GM23248 (cell line): Measurements from ENCODE around the gene SFXN2.

Experiments used
- EZH2 ChIP-seq: fragments of 200-600 bp; sonication (generic); IDR thresholded peaks from 2 replicates; pipeline ENCODE4 v1.6.1; 2018; ENCODE audit warnings: antibody characterized with exemption, mild to moderate bottlenecking; ENCODE audit not compliant: insufficient read depth, poor library complexity, severe bottlenecking
- EZH2phosphoT487 ChIP-seq: fragments of 200-600 bp; sonication (generic); IDR thresholded peaks from 2 replicates; pipeline ENCODE4 v1.6.1; 2018; ENCODE audit warnings: antibody characterized with exemption, moderate library complexity, mild to moderate bottlenecking, low read depth; ENCODE audit not compliant: insufficient read depth

GRCh38 chr10:102723989-102724388 lies 9.6 kb downstream of the SFXN2 start:
- TF ChIP-seq EZH2phosphoT487 (no peak), EZH2 (no peak)
